HG03469 (cell line): ENCODE data around the gene PKHD1.
"Not testable (repeated sequence)": the region's sequence is repeated elsewhere in the genome, so short reads cannot be mapped to it uniquely, and the experiment has no call there.

ENCODE experiments used
- ATAC-seq: cut with Tn5 transposase; IDR thresholded peaks from one replicate; pipeline ENCODE4 v1.9.1; 2021; ENCODE audit warnings: mild to moderate bottlenecking, moderate library complexity, moderate number of reproducible peaks; ENCODE audit not compliant: unreplicated experiment

PKHD1 gene

DNA sequence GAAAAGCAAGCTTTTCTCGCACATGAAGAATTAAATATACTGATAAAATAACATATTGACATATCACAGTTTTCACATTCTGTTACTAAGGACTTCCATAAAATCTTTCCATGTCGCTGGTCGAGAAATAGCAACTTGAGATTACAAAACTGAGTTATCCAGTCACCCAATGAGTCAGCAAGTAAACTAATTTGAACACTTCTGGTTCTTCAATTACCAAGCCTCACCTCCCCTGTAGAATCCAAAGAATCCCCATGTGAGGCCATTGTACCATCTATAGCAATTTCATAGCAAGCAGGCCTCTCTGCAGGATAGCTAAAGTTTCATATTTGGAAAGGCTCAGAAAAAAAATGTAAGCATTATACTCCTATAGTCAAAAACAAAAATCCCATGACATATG lies 87.3 kb downstream of the PKHD1 start:
- ATAC-seq = no peak

DNA sequence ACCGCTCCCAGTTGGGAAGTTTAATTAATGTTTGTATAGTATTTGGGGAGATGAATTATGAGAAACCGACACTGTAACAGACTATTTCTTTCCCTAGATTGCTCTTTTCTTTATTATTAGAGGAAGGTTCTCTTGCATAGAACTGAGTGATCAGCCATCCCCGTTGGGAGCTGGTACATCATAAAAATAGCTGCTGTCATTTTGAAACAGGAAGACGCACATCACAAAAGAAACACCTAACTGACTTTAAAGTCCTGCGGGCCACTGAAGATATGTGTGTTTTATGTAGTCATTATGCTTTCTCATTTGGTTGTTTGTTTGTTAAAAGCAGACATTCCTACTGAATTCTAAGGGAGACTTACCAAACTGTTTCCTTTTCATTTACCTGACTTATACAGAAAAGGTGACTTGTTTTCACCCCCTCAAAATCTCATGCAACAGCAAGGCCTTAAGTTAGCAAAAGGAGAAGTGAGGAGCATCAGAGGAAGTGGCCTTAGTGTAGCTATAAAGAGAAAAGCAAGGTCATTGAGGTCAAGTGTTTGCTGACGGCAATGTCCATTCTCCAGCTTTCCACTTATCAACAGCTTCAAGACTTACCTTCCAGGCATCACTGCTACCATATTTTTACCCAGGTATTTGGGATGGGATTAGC lies 91.0 kb downstream of the PKHD1 start:
- ATAC-seq = peak; percentile 91

DNA sequence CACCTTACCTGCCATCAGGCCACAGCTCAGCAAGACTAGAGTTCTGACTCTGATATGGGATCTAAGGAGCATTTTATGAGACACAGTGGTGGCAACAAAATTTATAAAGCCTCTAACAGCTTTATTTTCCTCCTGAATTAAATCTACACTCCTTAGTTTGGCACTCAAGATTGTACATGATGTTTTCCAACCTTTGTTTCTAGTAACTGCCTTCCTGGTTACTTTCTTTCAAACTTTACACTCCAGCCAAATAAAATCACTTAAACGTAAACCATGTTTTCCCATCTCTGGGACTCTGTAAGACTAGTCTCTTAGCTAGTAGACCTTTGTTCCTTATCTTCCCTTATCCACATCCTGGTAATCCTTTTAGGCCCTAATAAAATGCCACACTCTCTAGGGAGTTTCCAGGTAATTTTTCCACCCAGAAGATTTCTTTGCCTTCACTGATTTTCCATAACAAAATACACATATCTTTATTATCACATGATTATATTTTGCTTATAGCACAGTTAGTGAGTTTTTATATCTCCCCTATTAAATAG lies 92.1 kb downstream of the PKHD1 start:
- no peak for ATAC-seq

DNA sequence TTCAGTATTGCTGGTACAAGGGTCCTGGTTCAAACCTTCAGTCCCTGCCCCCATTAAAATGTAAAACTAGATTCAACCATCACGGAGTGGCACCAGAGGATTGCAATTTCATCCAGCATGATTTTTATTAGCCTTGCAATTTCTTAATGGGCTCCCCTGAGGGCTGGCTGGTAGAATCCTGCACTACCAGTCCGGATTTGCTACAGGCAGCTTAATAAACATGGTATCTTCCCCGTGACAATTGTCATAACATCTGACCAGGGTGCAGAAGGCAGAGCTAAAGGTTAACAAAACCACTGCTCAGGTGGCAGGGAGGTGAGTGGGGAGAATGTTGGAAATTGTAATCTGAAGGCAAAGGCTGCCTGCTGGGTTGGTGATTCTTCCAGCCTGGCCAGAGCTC lies 94.5 kb downstream of the PKHD1 start:
- ATAC-seq = no peak

DNA sequence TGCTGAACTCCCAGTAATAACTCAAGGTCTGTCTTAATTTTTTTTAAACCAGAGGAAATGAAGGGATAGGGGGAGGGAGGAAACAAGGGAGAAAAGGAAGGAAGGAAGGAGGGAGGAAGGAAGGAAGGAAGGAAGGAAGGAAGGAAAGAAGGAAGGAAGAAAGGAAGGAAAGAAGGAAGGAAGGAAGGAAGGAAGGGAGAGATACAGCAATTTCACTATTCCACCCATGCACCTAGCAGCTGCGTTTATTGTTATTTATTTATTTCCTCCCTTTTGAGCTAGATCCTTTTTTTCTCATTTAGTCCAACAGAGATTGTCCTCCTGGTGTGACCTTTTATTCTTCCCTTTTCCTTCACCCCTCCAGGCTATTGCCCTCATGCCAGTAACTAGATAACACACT lies 97.6 kb downstream of the PKHD1 start:
- no peak for ATAC-seq

DNA sequence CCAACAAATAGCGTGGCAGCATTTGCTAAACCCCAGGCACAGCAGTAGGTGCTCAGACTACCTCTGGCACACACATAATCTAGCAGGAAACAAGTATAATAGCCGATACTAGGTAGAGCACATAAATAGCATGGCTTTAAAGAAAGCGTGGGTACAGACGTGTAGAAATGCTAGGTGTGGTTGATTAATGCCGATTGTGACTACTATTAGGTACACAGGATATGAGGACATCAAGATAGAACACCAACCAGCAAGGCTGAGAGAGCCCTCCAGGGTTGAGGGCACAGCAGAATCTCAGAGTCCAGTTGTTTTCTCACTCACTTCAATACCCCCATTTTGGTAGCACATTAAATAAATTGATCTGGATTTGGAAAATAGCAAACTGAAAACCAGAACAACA lies 100.5 kb downstream of the PKHD1 start:
- no peak for ATAC-seq

DNA sequence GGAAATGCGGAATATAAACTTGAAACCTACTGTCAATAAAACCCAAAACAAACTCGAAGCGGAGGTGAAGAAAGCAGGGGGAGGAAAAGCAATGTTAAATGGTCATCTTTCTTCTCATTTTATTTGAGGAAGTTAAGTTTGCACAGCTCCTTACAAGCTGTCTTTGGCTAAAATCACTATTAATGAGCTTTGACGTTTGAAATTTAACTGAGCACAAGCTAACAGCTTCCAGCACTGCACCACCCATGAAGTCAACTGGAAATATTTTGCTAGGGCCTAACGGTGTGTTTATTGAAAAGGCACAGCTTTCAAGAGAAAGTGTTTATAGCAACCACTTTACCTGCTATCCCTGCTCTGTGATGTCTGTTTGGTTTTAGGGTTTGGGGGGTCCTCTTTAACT lies 103.8 kb downstream of the PKHD1 start:
- ATAC-seq = no peak

DNA sequence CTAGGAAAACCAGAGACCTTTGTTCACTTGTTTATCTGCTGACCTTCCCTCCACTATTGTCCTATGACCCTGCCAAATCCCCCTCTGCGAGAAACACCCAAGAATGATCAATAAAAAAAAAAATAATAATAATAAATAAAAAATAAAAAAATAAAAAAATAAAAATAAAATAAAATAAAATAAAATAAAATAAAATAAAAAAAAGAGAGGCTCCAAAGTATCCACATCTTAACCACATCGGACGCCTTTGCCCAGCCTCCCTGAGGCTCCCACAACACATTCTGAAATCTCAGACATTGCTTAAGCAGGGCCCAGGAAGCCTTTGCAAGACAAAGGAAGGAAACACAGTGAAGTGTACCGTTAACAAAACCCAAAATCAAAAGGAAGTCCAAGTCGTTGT lies 104.7 kb downstream of the PKHD1 start:
- not testable (repeated sequence) for ATAC-seq

DNA sequence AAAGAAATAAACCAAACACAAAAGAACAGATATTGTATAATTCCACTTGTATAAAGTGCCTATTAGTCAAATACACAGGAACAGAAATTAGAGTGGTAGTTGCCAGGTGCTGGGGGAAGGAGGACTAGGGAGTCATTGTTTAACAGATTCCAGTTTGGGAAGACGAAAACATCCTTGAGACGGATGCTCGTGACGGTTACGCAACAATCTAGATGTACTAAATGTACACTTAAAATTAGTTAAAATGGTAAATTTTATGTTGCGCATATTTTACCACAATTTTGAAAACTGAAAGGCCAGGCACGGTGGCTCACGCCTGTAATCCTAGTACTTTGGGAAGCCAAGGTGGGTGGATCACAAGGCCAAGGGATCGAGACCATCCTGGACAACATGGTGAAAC lies 111.0 kb downstream of the PKHD1 start:
- no peak for ATAC-seq

DNA sequence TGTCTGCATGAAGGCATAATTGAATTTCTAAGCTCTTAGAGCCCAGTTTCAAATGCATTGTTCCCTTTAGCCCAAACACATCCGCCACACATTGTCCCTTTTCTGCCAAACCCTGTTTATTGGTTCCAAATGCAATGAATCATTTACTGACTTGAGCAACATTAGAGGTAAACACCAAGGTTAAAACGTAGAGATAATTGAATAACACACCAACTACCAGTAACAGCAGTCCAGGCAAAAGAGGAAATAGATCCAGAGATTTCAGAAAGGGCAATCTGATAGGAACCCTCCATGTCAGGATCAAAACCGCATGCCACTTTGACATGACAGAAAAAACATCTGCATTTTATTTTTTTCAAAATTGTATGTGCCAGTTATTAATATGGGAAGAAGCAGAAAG lies 114.8 kb downstream of the PKHD1 start:
- ATAC-seq = no peak

DNA sequence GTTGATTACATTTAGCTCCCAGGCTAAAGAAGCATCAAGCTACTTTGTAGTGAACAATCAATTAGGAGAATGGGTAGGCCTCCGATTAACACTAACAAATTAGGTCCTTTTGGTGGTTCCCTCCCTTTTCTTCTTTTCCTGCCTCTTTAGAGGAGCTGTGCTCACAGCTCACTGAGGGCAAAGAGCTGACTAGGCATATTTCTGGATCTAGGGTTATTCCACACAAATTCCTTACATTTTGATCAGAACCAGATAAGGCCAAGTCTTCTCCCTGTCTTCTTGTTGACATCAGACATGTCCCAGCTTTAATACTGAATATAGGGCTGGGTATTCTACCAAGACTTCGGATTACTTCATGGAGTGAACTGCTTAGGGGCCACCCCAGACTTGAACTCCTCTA lies 119.1 kb downstream of the PKHD1 start:
- ATAC-seq = no peak

DNA sequence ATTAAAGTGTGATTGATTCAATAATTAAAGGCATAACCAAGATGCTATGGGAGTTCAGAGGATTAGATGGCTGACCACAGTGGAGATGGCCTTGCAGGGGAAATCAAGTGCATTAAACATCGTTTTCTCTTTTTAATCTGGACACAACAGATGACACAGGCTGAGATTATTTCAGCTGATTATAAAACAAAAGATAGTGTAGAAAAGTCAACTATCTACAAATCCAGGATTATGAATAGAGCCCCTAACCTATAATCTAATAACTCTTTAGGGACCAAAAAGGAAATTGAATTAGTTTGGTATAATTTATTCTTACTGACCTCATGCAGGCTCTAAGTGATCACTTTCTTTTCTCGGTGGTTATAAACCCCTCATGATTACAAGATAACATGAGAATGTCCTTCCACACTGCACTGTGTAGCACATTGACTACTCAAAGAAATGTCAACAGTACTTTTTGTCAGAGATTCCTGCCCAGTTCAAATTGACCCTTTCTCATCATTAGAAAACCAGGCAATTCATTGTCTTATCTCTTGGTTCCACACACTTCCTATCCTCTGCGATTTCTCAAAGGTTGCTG lies 122.1 kb downstream of the PKHD1 start:
- no peak for ATAC-seq

DNA sequence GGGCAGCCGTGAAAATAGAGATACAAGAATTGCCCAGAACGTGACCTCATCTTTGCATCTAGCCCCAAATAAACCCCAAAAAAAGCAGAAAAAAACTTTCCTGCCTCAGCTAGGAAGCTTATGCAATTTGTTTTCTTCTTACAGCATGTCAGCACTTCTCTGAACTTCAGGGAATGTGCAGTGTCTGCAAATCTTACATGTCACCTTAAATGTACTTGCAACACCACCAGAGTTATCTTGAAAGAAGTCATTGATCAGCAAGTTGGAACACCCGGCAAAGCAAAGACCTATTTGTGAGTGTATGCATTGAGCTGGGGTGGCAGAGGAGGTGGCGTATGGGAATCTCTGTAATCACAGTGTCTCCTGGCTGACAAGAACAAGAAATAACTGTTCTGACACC lies 123.4 kb downstream of the PKHD1 start:
- no peak for ATAC-seq

DNA sequence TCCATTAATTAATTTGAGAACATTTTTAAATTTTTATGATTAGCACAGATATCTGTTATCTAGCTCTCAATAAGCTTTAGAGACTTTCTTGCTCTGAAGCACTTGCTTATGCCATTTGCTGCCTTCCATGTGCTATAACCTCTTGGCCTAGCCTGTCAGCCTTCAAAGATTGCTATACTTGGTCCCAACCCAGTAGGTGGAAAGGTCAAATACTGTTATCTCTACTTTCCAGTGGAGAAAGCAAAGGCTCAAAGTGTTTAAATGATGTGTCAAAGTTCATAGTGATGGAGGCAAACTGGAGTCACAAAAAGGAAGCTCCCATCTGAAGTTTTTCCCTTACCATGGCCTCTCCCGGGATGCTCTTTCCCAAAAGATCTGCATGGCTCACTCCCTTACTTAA lies 125.1 kb downstream of the PKHD1 start:
- no peak for ATAC-seq

DNA sequence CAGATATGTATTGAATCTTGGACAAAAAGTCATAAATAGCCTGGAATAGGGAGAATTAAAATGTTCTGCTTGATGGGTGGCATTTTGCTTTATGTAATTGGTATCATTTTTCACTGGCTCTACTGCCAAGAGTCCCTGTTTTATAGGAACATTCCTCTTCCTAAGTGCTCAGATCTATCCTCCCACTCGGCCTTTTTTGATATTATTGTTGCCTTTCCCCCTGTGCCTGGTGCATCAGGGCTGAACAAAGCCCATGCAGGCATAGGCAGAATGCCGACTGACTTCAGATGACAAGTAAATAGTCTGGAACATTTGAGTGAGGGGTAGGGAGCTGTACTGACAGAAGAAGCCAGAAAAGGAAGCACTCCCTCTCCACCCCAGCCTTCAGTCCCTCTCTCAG lies 127.0 kb downstream of the PKHD1 start:
- ATAC-seq = no peak

DNA sequence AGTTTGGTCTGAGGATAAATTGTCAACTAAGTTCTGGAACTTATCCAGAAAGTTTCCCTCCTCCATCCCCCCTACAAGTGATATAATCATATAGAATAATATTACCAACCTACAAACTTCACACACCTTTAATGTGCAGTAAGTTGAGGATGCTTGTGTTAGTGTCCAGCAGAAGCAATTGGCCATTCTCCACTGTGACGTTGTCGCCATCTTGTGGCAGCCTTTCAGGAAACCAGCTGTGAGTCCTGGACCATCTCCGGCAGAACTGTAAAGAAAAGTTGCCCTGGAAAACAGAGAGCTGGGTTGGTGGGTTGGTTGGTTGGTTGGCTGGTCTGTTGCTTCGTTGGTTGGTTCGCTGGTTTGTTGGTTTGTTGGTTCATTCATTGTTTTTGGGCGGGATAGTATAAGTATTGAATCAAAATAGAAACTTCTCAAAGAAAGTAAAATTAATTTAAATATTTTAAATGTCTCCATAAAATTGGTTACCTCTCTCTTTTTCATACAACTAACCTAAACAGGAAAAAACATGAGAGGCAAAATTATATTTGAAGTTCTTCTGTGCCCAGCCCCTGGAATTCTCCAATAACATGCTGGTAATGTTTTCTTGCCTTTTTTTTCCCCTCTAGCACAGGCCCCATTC lies 127.5 kb downstream of the PKHD1 start:
- ATAC-seq = peak; percentile 91

DNA sequence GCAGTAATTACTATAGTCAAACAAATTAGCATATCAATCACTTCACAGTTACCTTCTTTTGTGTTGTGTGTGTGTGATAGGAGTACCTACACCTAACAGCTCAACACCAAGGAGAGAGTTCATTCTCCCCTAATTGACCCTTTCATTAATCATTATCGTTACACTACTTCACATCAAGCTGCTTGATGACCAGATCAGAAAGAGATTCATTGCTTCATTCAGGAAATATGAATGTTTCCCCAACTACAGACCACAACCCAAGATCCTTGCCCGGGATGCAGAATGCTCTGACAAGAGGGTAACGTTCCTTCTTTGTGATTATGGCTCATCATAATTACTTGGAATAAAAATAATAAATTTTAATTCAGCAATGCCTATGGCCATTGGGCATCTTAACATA lies 132.7 kb downstream of the PKHD1 start:
- no peak for ATAC-seq

DNA sequence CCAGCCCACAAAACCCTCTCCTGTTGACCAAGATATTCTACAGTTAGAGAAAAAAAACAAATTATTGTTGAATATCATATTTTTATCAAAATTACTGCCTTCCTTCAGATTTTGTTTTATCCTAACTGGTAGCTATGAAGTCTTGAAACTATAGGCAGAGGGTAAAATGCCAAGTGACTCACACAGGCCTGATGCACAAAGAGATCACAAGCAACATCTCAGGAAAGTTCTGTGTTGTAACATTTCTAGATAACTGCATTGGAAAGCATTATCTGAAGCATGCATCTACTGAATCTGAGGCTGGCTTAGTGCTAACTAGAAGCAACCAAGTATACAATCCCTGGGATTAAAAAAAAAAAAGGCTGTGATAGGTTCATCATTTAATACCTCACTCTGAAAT lies 134.2 kb downstream of the PKHD1 start:
- ATAC-seq = no peak

DNA sequence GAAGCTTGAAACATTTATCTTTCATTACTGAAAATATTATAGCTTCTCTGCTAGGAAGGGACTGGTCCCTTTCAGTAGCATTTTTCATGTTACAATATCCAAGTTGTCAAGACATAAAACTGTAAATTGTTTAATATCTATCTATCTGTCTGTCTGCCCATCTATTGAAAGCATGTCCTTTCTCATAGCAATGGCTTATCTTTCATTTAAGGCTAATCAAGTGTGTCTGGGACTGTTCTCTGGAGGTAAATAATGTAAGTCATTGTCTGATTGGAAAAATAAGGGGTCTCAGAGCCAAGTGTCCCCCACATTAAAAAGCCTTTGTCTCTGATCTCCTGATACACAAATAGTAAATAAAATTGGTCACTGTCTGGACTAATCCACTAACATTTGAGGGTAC lies 135.5 kb downstream of the PKHD1 start:
- no peak for ATAC-seq

DNA sequence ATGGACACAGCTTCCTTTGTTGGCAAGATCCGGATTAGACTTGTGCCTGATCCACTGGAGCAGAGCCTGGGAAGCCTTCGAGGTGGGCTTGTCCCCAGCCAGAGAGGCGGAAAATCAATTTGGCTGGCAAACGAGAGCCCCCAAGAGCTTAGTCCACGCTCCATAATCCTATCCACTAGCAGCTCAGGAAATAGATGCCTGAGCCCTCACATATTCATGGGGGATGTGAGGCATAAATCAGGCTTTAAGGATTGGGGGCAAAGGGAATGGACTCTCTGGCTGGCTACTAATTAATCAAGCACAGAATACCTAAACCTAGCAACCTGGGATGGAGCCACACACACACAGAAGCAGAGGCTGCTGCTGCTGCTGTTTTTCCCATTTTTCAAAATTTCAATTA lies 137.9 kb downstream of the PKHD1 start:
- ATAC-seq = no peak

DNA sequence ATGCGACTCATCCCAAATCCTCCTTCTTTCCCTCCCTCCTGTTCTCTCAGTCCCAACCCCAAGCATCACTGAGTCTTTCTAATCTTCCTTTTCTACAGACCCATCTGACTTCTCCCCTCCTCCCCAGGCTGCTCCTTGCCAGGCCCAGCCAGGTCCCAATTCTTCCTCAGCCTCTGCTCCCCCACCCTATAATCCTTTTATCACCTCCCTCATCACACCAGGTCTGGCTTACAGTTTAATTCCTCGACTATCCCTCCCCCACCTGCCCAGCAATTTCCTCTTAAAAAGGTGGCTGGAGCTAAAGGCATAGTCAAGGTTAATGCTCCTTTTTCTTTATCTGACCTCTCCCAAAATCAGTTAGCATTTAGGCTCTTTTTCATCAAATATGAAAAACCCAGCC lies 147.7 kb downstream of the PKHD1 start:
- not testable (repeated sequence) for ATAC-seq

DNA sequence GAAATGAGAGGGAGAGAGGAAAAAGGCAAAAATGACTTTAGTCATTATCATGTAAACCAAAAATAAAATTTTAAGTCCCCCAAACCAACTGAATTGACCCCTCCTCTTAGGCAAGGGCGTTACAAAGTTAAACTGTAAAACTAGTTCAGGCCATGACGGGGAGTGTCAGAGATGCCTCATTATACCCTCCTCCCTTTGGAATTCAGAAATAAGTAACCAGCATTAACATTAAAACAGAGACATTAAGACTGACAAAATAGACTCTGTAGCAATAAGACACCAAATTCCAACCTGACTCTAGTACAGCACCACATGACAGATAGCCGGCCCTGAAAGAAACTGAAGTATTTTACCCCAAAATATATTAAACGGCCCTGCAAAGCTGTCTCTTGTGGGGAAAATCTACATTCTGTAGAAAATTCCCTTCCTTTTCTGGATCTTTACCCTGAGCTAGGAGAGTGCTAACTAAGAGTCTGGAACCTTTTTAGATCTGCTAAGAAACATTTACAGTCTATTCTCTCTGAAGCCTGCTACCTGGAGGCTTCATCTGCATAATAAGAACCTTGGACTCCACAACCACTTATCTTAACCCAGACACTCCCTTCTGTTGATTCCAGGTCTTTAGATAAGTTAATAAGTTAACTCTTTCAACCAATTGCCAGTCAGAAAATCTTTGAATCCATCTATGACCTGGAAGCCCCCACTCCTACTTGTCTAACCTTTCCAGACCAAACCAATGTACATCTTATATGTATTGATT lies 150.7 kb downstream of the PKHD1 start:
- no peak for ATAC-seq
